GM19468 (cell line): ENCODE measurements around the gene P2RX2.

Experiments used
- ATAC-seq: cut with Tn5 transposase; IDR thresholded peaks from one replicate; pipeline ENCODE4 v1.9.1; 2021; ENCODE audit warnings: mild to moderate bottlenecking, moderate library complexity, moderate number of reproducible peaks; ENCODE audit not compliant: unreplicated experiment; ENCODE audit errors: extremely low read depth

The P2RX2 gene

DNA sequence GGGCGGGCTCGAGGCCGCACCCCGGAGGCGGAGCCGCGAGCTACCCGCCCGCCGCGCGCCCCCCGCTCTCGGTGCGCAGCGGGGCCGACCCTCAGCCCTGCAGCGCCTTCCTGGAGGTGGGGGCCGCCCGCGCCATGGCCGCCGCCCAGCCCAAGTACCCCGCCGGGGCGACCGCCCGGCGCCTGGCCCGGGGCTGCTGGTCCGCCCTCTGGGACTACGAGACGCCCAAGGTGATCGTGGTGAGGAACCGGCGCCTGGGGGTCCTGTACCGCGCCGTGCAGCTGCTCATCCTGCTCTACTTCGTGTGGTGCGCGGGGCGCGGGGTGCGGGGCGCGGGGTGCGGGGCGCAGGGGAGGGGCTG is at the start of gene P2RX2:
Gene P2RX2 (plus strand): TSS at position 94 of the 361 bp plus-strand sequence. CDS start 41 bp downstream, at position 135.
- no peak for ATAC-seq

DNA sequence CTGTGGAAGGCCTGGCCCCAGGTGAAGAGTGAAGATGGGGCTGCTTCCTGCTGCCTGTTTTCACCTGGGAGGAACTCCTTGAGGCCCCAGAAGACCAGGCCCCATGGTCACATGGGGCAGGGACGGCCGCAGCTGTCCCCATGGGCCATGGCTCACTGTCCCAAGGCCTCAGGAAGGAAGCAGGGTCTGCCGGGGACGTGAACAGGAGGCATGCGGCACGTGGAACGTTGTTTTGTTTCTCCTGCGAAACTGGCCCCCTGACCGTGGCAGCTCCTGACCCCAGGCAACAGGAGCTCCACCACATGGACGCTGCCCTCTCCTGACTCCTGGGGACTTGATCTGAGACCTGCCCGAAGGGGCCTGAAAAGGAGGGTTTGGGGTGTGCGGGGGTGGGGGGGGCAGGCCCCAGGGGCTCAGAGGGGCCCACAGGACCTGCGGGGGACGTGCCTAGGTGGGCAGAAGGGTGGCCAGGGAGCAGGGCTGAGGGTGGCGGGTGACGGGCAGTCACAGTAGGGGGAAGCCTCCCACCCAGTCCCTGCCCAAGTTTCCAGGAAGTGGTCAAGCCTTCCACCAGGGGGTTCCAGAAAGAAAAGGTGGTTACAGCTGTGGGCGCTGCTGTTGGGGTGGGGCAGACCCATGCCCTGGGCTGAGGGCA is 49.6 kb upstream of the P2RX2 start:
- no peak for ATAC-seq

DNA sequence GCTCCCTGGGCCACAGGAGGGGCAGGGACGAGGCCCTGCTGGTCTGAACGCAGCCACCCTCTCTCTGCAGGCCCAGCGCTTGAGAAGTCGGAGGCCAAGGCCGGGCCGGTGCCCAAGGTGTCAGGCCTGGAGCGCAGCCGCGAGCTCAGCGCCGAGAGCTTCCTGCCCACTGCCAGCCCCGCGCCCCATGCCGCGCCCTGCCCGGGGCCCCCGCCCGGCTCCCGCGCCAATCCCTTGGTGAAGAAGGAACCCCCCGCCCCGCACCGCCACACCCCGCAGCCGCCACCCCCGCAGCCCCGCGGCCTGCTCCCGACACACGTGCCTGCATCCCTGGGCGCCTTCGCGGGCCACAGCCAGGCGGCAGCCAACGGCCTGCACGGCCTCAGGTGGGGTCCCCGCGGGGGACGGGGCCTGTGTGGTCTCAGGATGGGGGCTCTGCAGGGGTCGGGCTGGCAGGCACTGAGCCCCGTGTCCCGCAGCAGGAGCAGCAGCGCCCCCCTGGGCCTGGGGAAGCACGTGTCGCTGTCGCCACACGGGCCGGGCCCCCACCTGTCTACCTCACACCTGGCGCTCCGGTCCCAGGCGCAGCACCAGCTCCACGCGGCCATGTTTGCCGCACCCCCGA is 48.6 kb upstream of the P2RX2 start:
- ATAC-seq, result no peak

DNA sequence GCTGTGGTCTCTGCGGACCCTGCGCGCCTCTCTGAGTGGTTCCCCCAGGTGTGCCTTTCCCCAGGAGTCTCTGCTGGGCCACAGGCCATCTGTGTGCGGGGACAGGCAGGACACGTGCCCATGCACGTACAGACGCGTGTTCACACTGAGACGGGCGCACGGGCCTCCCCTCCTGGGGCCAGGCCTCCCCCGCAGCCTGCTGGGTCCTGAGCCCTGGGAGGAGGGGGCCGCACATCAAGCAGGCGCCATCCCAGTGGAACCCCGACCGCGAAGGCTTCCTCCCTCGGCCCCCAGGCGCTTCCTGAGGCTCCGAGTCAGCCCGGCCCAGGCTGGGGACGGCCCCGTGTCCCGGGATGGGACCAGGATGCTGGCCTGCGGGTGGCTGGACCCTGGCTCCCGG is 47.9 kb upstream of the P2RX2 start:
- ATAC-seq, result no peak

- ATAC-seq, result no peak
Observed at GRCh38 chr12:132571051-132571450, 47.5 kb upstream of the P2RX2 start.

DNA sequence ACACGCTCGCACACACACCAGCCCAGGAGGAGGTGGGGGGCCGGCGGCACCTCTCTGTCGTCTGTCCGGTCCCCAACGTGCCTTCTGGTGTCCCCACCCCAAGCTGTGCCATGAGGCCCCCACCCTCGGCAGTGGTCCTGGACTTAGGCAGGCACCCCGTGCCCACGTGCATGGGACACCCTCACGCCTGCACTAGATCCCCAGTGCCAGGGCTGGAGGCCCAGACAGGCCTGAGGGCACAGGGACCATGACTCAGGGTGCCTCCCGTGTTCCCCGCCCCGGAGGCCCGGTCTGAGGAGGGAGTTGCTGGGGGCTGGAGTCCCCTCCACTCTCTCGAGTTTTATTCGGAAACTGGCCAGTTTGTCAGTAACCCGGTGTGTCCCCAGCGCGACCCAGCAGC is 47.0 kb upstream of the P2RX2 start:
- no peak for ATAC-seq

DNA sequence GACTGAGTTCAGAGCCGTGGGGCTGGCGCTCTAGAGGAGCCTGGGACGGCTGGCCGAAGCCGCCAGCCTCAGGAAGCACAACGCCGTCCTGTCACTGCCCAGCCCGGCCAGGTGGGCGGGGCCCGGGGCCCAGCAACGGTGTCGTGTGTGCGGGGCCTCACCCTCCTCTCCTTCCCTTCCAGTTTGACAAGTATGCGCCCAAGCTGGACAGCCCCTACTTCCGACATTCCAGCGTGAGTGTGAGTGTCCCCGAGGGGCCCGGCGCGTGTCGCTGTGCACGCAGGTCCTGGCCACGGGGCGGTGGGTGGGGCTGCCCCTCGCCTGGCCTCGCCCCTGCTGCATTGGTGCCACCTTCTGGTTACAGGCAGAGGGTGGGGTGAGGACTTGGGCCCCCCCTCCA is 46.5 kb upstream of the P2RX2 start:
- no peak for ATAC-seq

- ATAC-seq, result no peak
Observed at GRCh38 chr12:132572801-132573760, 45.5 kb upstream of the P2RX2 start.

DNA sequence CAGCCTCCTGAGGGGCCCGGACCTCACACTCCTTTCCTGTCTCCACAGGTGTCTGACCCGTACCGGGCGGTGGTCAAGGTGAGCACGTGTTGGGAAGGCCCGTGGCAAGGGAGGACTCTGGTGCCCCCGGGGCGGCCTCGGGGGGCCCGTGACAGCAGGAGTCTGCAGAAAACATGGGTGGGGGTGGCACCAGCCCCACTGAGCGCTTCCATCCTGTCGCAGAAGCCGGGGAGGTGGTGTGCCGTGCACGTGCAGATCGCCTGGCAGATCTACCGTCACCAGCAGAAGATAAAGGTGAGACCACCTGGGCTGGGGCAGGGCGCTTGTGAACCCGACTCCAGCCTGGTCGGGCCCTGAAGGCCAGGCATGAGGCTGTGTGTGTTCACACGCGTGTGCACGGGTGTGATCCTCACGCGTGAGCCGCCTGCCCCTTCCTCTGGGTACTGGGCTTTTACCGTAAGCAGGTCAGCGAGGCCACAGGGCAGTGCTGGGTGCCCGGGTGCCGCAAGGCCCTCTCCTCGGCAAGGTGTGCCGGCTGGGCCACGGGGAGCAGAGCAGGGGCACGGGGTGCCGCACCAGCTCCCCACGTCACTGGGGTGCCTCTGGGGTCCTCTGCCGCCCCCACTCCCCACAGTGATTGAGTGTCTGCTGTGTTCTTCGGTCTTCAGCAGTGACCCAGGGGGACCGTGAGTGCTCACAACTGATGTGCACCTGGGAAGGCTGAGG is 44.1 kb upstream of the P2RX2 start:
- no peak for ATAC-seq

- no peak for ATAC-seq
Observed at GRCh38 chr12:132575661-132576060, 42.9 kb upstream of the P2RX2 start.

DNA sequence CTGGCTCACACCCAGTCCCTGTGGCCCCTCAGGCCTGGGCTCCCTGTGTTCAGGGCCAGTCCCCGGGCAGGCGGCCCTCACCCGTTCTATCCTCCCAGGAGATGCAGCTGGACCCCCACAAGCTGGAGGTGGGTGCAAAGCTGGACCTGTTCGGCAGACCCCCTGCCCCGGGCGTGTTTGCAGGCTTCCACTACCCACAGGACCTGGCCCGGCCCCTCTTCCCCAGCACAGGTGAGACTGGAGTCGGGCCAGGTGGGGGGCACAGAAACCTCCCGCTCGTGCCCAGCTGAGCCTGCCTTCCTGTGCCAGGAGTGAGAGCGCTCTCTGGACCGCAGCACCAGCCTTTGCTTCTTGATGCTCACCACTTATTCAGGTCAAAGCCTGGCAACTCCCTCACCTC is 41.9 kb upstream of the P2RX2 start:
- no peak for ATAC-seq

GRCh38 chr12:132577191-132577920 is 41.2 kb upstream of the P2RX2 start:
- ATAC-seq, result no peak

- no peak for ATAC-seq
Observed at GRCh38 chr12:132578118-132578517, 40.5 kb upstream of the P2RX2 start.

GRCh38 chr12:132578826-132579225 is 39.8 kb upstream of the P2RX2 start:
- ATAC-seq, result no peak

DNA sequence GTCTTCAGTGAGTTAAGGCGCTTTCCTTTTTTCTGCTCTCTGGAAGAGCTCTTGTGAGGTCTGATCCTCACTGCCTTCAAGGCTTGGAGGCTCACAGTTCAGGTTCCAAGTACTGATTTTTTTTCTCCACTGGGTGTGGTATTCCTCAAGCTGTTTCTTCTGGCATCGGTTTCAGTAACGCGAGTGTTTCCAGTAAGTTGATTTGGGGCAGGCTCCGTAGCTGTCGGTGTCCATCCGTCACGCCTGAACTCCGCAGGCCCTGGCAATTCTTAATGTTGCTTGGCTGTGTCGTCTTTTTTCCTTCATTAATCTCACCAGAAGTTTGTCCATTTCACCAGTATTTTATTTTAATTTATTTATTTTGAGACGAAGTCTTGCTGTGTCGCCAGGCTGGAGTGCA is 38.8 kb upstream of the P2RX2 start:
- ATAC-seq, result no peak

DNA sequence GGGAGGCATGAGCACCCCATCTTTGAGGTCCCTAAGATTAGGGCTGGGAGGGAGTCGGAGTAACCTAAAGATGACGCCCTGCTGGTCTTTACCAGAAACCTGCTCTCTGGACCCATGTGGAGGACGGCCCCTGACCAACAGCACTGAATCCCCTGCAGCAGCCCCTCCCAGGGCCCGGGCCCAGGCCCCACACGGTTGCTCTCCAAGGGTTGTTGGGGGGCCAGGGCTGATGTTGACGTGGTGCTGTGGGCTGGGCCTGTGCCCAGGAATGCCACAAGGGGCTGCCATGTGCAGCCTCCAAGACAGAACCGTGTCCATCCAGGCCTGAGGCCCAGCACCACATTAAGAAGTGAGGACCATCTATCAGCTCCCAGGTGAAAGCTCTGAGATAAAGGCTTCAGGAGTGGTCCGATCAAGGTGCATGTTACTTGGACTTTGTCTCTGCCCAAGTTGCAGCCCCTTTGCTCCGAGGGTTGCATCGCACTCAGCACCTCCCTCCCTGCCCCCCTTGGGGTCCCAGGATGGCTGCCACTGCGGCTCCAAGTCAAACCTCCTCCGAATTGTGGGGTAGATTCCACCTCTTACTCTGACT is 37.8 kb upstream of the P2RX2 start:
- no peak for ATAC-seq

GRCh38 chr12:132581348-132582057 is 37.1 kb upstream of the P2RX2 start:
- ATAC-seq, result no peak

- no peak for ATAC-seq
Observed at GRCh38 chr12:132582058-132582420, 36.5 kb upstream of the P2RX2 start.
